H9 (cell line): Measurements from ENCODE around the gene CYB5A. TPM values are rescaled to one million over a fixed set of nuclear protein-coding genes. Genes with fewer than 3 reads are reported as not detected.

Source experiments
- DNase-seq: peaks from one replicate; pipeline ENCODE4 v3.0.0-alpha.2; 2017
- H2AFZ ChIP-seq: one replicate; pipeline ENCODE4 v1.6.1; 2013; ENCODE audit warnings: mild to moderate bottlenecking, low read length, control low read depth, moderate library complexity
- H2AK5ac ChIP-seq: 2 replicates; pipeline ENCODE4 v1.6.1; 2013; ENCODE audit warnings: low read length, control low read depth, mixed read lengths; ENCODE audit not compliant: insufficient read length
- H2BK120ac ChIP-seq: one replicate; pipeline ENCODE4 v1.6.1; 2013; ENCODE audit warnings: low read depth, mild to moderate bottlenecking, low read length, control low read depth, inconsistent platforms; ENCODE audit not compliant: poor library complexity, severe bottlenecking
- H2BK12ac ChIP-seq: 2 replicates; pipeline ENCODE4 v1.6.1; 2013; ENCODE audit warnings: low read length, control low read depth, mixed read lengths, low read depth; ENCODE audit not compliant: insufficient read length
- H2BK15ac ChIP-seq: 2 replicates; pipeline ENCODE4 v1.6.1; 2013; ENCODE audit warnings: low read depth, low read length, control low read depth
- H2BK20ac ChIP-seq: one replicate; pipeline ENCODE4 v1.6.1; 2013; ENCODE audit warnings: low read depth, mild to moderate bottlenecking, low read length, control low read depth, inconsistent platforms; ENCODE audit not compliant: poor library complexity, severe bottlenecking
- H2BK5ac ChIP-seq: 2 replicates; pipeline ENCODE4 v1.6.1; 2013; ENCODE audit warnings: low read length, control low read depth, mixed read lengths; ENCODE audit not compliant: insufficient read length
- H3K14ac ChIP-seq: 2 replicates; pipeline ENCODE4 v1.6.1; 2013; ENCODE audit warnings: low read length, control low read depth; ENCODE audit not compliant: insufficient read depth
- H3K18ac ChIP-seq: 2 replicates; pipeline ENCODE4 v1.6.1; 2013; ENCODE audit warnings: low read depth, mild to moderate bottlenecking, mixed read lengths, low read length, control low read depth; ENCODE audit not compliant: insufficient read length
- H3K23ac ChIP-seq: 2 replicates; pipeline ENCODE4 v1.6.1; 2013; ENCODE audit warnings: low read length, control low read depth, mixed read lengths, low read depth; ENCODE audit not compliant: insufficient read length
- H3K23me2 ChIP-seq: 2 replicates; pipeline ENCODE4 v1.6.1; 2013; ENCODE audit warnings: low read depth, mild to moderate bottlenecking, mixed read lengths, low read length, control low read depth; ENCODE audit not compliant: insufficient read length, poor library complexity, severe bottlenecking
- H3K27ac ChIP-seq: 2 replicates; pipeline ENCODE4 v1.5.1; 2013; ENCODE audit warnings: low read length, control low read depth, mixed read lengths, low read depth; ENCODE audit not compliant: insufficient read length
- H3K27me3 ChIP-seq: 2 replicates; pipeline ENCODE4 v1.6.1; 2013; ENCODE audit warnings: low read length, control low read depth, inconsistent platforms; ENCODE audit not compliant: insufficient read depth
- H3K4ac ChIP-seq: 2 replicates; pipeline ENCODE4 v1.6.1; 2013; ENCODE audit warnings: low read depth, mild to moderate bottlenecking, control low read depth, inconsistent platforms, low read length, moderate library complexity
- H3K4me1 ChIP-seq: 2 replicates; pipeline ENCODE4 v1.6.1; 2013; ENCODE audit warnings: low read length, control low read depth, inconsistent platforms; ENCODE audit not compliant: insufficient read depth
- H3K4me2 ChIP-seq: 2 replicates; pipeline ENCODE4 v1.6.1; 2013; ENCODE audit warnings: low read length, control low read depth, mixed read lengths; ENCODE audit not compliant: insufficient read length, insufficient read depth
- H3K56ac ChIP-seq: 2 replicates; pipeline ENCODE4 v1.6.1; 2013; ENCODE audit warnings: low read depth, mild to moderate bottlenecking, mixed read lengths, low read length, control low read depth; ENCODE audit not compliant: insufficient read length
- H3K79me1 ChIP-seq: 2 replicates; pipeline ENCODE4 v1.6.1; 2013; ENCODE audit warnings: low read depth, mild to moderate bottlenecking, moderate library complexity, low read length, control low read depth, inconsistent platforms; ENCODE audit not compliant: insufficient read depth, poor library complexity, severe bottlenecking
- H3K79me2 ChIP-seq: 2 replicates; pipeline ENCODE4 v1.6.1; 2013; ENCODE audit warnings: low read length, control low read depth, inconsistent platforms; ENCODE audit not compliant: insufficient read depth
- H3K9ac ChIP-seq: 2 replicates; pipeline ENCODE4 v1.6.1; 2013; ENCODE audit warnings: low read length, control low read depth, mixed read lengths; ENCODE audit not compliant: insufficient read length; ENCODE audit errors: extremely low read depth
- H3K9me3 ChIP-seq: one replicate; pipeline ENCODE4 v1.6.1; 2013; ENCODE audit warnings: low read depth, low read length, inconsistent platforms; ENCODE audit not compliant: control insufficient read depth
- H3T11ph ChIP-seq: one replicate; pipeline ENCODE4 v1.6.1; 2013; ENCODE audit warnings: mild to moderate bottlenecking, low read length, control low read depth, inconsistent platforms
- H4K20me1 ChIP-seq: one replicate; pipeline ENCODE4 v1.6.1; 2013; ENCODE audit not compliant: control insufficient read depth, insufficient read length, insufficient read depth
- H4K5ac ChIP-seq: 2 replicates; pipeline ENCODE4 v1.6.1; 2013; ENCODE audit warnings: low read depth, mild to moderate bottlenecking, mixed read lengths, low read length, control low read depth; ENCODE audit not compliant: insufficient read length
- H4K8ac ChIP-seq: replicated peaks from 2 replicates; pipeline ENCODE4 v1.6.1; 2013; ENCODE audit warnings: low read length, control low read depth, mixed read lengths, low read depth; ENCODE audit not compliant: insufficient read length
- H4K91ac ChIP-seq: 2 replicates; pipeline ENCODE4 v1.6.1; 2013; ENCODE audit warnings: low read depth, mild to moderate bottlenecking, moderate library complexity, mixed read lengths, low read length, control low read depth; ENCODE audit not compliant: insufficient read length
- H3K27ac Mint-ChIP-seq, 3 experiments: 2 replicates in 2 of 3; 3 replicates in 1 of 3; pipeline ENCODE4 v1.8.0; 2020 to 2021; ENCODE audit warnings: mixed read lengths in 3 of 3, mild to moderate bottlenecking in 1 of 3, moderate library complexity in 1 of 3
- H3K27me3 Mint-ChIP-seq: 2 replicates; pipeline ENCODE4 v1.8.0; 2021; ENCODE audit warnings: low read depth, mild to moderate bottlenecking, moderate library complexity, mixed read lengths
- H3K36me3 Mint-ChIP-seq, 3 experiments: 2 replicates in 2 of 3; 3 replicates in 1 of 3; pipeline ENCODE4 v1.8.0; 2020 to 2021; ENCODE audit warnings: low read depth in 3 of 3, mixed read lengths in 3 of 3; ENCODE audit not compliant: insufficient read depth in 1 of 3
- H3K4me1 Mint-ChIP-seq, 2 experiments: 2 replicates each; pipeline ENCODE4 v1.8.0; 2020; ENCODE audit warnings: mixed read lengths in 2 of 2
- H3K4me3 Mint-ChIP-seq, 2 experiments: 2 replicates in 1 of 2; 3 replicates in 1 of 2; pipeline ENCODE4 v1.8.0; 2020 to 2021; ENCODE audit warnings: mild to moderate bottlenecking in 2 of 2, mixed read lengths in 2 of 2, moderate library complexity in 1 of 2
- H3K9me3 Mint-ChIP-seq, 2 experiments: 2 replicates in 1 of 2; 3 replicates in 1 of 2; pipeline ENCODE4 v1.8.0; 2020; ENCODE audit warnings: mild to moderate bottlenecking in 2 of 2, mixed read lengths in 2 of 2, moderate library complexity in 1 of 2
- WGBS: extraction: QIAGEN DNeasy Blood & Tissue Kit; methylation state at CpG from one replicate; pipeline ENCODE4 v1.1.7; 2013; ENCODE audit warnings: missing lambda C conversion rate, low lambda C conversion rate, mixed read lengths; ENCODE audit not compliant: insufficient read length; ENCODE audit errors: extremely low coverage; 5-methylcytosine and 5-hydroxymethylcytosine counted together
- total RNA-seq: library from RNA; stranded (reverse); gene quantifications from 2 replicates; pipeline ENCODE4 v1.2.1, GENCODE V29; 2021
- TF ChIP-seq, protein P1 (sequence below): fragments of 200-600 bp; sonication (generic); conservative IDR thresholded peaks from 3 replicates; pipeline ENCODE4 v1.8.0; 2021; ENCODE audit warnings: antibody characterized with exemption, mild to moderate bottlenecking

The CYB5A gene
- total RNA-seq, 1 experiment from 2014 or later: 93.2 TPM

DNA sequence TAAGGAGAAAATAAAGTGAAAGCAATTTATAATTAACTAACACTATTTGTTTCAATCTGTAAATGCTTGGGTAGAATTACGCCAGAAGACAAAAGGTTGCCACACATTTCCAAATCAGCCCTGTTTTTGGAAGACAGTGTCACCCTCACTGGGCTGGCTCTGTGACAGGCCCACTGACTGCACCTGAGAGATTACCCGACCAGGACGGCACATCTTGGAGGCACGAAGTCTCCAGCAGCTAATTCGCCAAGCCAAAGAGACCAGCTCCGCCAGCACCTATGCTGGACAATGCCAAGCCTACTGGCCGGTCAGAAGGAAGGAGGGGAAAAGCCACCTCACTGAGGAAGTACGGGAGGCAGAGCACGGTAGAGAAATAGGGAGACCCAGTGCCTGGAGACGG, 61.9 kb downstream of the CYB5A start:
- H2BK15ac ChIP-seq: no peak overlapping the region
- Mint-ChIP-seq H3K27ac (peak overlapping the region in 1 of 3 experiments; percentile 19; a peak in 2 of 7 replicates), H3K27me3 (no peaks in the 10 kb centered on the region), H3K4me1 (no peaks in the 10 kb centered on the region), H3K9me3 (no peaks in the 10 kb centered on the region), H3K36me3 (no peaks in the 10 kb centered on the region), H3K4me3 (no peak overlapping the region)
- H3K79me2 ChIP-seq: no peaks in the 10 kb centered on the region
- H3K9me3 ChIP-seq: no peaks in the 10 kb centered on the region
- no peak overlapping the region for H4K91ac ChIP-seq
- no peak overlapping the region for H3K18ac ChIP-seq
- TF ChIP-seq, protein P1, sequence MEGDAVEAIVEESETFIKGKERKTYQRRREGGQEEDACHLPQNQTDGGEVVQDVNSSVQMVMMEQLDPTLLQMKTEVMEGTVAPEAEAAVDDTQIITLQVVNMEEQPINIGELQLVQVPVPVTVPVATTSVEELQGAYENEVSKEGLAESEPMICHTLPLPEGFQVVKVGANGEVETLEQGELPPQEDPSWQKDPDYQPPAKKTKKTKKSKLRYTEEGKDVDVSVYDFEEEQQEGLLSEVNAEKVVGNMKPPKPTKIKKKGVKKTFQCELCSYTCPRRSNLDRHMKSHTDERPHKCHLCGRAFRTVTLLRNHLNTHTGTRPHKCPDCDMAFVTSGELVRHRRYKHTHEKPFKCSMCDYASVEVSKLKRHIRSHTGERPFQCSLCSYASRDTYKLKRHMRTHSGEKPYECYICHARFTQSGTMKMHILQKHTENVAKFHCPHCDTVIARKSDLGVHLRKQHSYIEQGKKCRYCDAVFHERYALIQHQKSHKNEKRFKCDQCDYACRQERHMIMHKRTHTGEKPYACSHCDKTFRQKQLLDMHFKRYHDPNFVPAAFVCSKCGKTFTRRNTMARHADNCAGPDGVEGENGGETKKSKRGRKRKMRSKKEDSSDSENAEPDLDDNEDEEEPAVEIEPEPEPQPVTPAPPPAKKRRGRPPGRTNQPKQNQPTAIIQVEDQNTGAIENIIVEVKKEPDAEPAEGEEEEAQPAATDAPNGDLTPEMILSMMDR: no peak
- no peak overlapping the region for H3K4ac ChIP-seq
- no peak overlapping the region for H2BK12ac ChIP-seq
- no peak overlapping the region for H4K8ac ChIP-seq
- no peaks in the 10 kb centered on the region for H3K4me1 ChIP-seq
- H3K14ac ChIP-seq: no peak overlapping the region
- no peak overlapping the region for H3K27ac ChIP-seq
- no peak overlapping the region for H2BK120ac ChIP-seq
- no peaks in the 10 kb centered on the region for H3K23me2 ChIP-seq
- no peak overlapping the region for H2AFZ ChIP-seq
- no peaks in the 10 kb centered on the region for H3K27me3 ChIP-seq
- H3K23ac ChIP-seq: no peak overlapping the region
- H3K79me1 ChIP-seq: no peaks in the 10 kb centered on the region
- H3T11ph ChIP-seq: no peak overlapping the region
- H3K4me2 ChIP-seq: no peak overlapping the region
- H2AK5ac ChIP-seq: no peak overlapping the region
- no peak overlapping the region for H3K9ac ChIP-seq
- no peaks in the 10 kb centered on the region for H4K20me1 ChIP-seq
- no peak overlapping the region for H2BK5ac ChIP-seq
- H2BK20ac ChIP-seq: no peak overlapping the region
- no CpG with 5 or more reads among the region's 10 CpGs for WGBS
- DNase-seq: no peak
- H3K56ac ChIP-seq: no peak overlapping the region
- H4K5ac ChIP-seq: no peak overlapping the region
